HEK293 (cell line): ENCODE results near the gene COL19A1.

Experiments used
- CTCF ChIA-PET: fragments of 350-600 bp; formaldehyde crosslinking; extraction: SDS; loops from one replicate; lab custom pipeline; 2021; ENCODE audit warnings: antibody characterized with exemption; lab: Yijun Ruan, JAX
- POLR2A ChIA-PET: fragments of 300-600 bp; formaldehyde crosslinking; extraction: SDS; loops from one replicate; lab custom pipeline; 2020; ENCODE audit warnings: antibody characterized with exemption, inconsistent platforms; lab: Yijun Ruan, JAX
- H3K27ac ChIP-seq: fragments of 200-500 bp; sonication (Bioruptor generic); 2 replicates; pipeline ENCODE4 v1.5.1; 2014; ENCODE audit warnings: low read depth, low read length, control low read depth, inconsistent platforms; ENCODE audit errors: extremely low read depth
- H3K36me3 ChIP-seq, 2 experiments: fragments of 200-500 bp in 1 of 2; sonication (Bioruptor generic) in 1 of 2; 1 replicate in 1 of 2; 2 replicates in 1 of 2; pipeline ENCODE4 v1.5.1; 2014 to 2017; ENCODE audit warnings: inconsistent platforms in 2 of 2, low read length in 2 of 2; ENCODE audit not compliant: control insufficient read depth in 2 of 2, insufficient read depth in 1 of 2
- H3K4me1 ChIP-seq: fragments of 200-500 bp; sonication (Bioruptor generic); 2 replicates; pipeline ENCODE4 v1.5.1; 2014; ENCODE audit warnings: mild to moderate bottlenecking, low read length, inconsistent platforms; ENCODE audit not compliant: control insufficient read depth, insufficient read depth
- H3K4me3 ChIP-seq: 2 replicates; pipeline ENCODE4 v1.5.1; 2011; ENCODE audit warnings: low read depth, mild to moderate bottlenecking, control low read depth, low read length, moderate library complexity
- H3K9me3 ChIP-seq: fragments of 200-500 bp; sonication (Bioruptor generic); 2 replicates; pipeline ENCODE4 v1.5.1; 2014; ENCODE audit warnings: low read depth, low read length, inconsistent platforms; ENCODE audit not compliant: control insufficient read depth, insufficient read depth
- GFI1B ChIP-seq: fragments of 450-650 bp; formaldehyde crosslinking; IDR thresholded peaks from 2 replicates; pipeline ENCODE4 v1.5.1; 2016; ENCODE audit warnings: missing biosample characterization, missing genetic modification characterization
- GLI2 ChIP-seq: fragments of 450-650 bp; formaldehyde crosslinking; IDR thresholded peaks from 2 replicates; pipeline ENCODE4; 2017; ENCODE audit warnings: missing biosample characterization, missing genetic modification characterization, low read depth, borderline replicate concordance
- ZNF701 ChIP-seq: fragments of 450-650 bp; formaldehyde crosslinking; IDR thresholded peaks from 2 replicates; pipeline ENCODE4 v1.5.1; 2016; ENCODE audit warnings: missing biosample characterization, missing genetic modification characterization
- TF ChIP-seq, protein P1 (sequence below): fragments of 450-650 bp; formaldehyde crosslinking; IDR thresholded peaks from 2 replicates; pipeline ENCODE4 v1.5.1; 2017; ENCODE audit warnings: missing biosample characterization, missing genetic modification characterization
- TF ChIP-seq, protein P2 (sequence below): fragments of 450-650 bp; formaldehyde crosslinking; IDR thresholded peaks from 2 replicates; pipeline ENCODE4 v1.5.1; 2016; ENCODE audit warnings: missing biosample characterization, missing genetic modification characterization, borderline replicate concordance
- TF ChIP-seq, protein P3 (sequence below): fragments of 450-650 bp; formaldehyde crosslinking; IDR thresholded peaks from 2 replicates; pipeline ENCODE4 v1.5.1; 2016; ENCODE audit warnings: missing biosample characterization, missing genetic modification characterization
- TF ChIP-seq, protein P4 (sequence below): fragments of 450-650 bp; formaldehyde crosslinking; conservative IDR thresholded peaks from 2 replicates; pipeline ENCODE4 v1.5.1; 2016; ENCODE audit warnings: low read depth, missing biosample characterization, missing genetic modification characterization
- TF ChIP-seq, protein P5 (sequence below): fragments of 450-650 bp; formaldehyde crosslinking; IDR thresholded peaks from 2 replicates; pipeline ENCODE4 v1.5.1; 2016; ENCODE audit warnings: missing biosample characterization, missing genetic modification characterization

COL19A1 gene

DNA sequence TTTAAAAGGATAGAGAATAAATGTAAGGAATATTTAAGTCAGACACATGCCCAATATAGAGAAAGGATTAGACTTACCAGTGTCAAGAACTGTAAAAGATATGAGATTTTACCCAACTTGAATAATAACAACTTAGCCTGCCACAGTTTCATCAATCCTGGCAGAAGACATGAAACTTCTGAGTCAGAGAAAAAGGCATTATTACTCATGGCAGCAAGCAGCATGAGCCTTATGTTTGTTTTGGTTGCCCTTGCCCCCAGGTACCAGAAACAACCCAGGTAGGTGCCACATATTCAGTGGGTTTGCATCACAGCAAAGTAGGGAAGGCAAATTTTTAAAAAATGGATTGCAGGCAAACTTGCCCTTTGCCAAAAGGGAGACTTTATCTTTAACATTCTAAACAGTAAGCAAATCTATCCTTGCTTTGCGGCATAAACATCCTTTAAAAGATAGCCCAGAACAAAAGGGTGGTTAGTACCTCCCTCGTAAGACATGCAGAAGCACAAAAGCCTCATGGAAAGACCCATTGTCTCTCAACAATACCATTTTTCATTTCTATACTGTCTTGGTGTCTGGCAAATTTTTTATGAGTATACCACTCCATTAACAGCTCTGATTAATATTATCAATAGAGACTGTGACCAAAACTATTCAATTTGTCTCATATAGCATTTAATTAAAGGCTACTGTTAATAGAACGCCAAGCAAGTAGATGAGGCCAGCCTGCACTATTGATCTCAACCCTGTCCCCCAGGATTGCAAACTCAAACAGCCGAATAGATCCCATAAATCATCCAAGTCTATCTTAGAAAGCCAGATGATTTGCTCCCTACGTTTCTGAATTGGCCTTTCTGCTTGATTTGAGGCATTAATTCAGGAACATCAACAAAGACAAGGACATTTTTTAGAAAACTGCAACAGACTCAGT is 185.1 kb downstream of the COL19A1 start (continued):
- TF ChIP-seq, protein P1, sequence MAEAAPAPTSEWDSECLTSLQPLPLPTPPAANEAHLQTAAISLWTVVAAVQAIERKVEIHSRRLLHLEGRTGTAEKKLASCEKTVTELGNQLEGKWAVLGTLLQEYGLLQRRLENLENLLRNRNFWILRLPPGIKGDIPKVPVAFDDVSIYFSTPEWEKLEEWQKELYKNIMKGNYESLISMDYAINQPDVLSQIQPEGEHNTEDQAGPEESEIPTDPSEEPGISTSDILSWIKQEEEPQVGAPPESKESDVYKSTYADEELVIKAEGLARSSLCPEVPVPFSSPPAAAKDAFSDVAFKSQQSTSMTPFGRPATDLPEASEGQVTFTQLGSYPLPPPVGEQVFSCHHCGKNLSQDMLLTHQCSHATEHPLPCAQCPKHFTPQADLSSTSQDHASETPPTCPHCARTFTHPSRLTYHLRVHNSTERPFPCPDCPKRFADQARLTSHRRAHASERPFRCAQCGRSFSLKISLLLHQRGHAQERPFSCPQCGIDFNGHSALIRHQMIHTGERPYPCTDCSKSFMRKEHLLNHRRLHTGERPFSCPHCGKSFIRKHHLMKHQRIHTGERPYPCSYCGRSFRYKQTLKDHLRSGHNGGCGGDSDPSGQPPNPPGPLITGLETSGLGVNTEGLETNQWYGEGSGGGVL (tag by site-specific recombination): no peak
- TF ChIP-seq, all 188 proteins: peak for 0

DNA sequence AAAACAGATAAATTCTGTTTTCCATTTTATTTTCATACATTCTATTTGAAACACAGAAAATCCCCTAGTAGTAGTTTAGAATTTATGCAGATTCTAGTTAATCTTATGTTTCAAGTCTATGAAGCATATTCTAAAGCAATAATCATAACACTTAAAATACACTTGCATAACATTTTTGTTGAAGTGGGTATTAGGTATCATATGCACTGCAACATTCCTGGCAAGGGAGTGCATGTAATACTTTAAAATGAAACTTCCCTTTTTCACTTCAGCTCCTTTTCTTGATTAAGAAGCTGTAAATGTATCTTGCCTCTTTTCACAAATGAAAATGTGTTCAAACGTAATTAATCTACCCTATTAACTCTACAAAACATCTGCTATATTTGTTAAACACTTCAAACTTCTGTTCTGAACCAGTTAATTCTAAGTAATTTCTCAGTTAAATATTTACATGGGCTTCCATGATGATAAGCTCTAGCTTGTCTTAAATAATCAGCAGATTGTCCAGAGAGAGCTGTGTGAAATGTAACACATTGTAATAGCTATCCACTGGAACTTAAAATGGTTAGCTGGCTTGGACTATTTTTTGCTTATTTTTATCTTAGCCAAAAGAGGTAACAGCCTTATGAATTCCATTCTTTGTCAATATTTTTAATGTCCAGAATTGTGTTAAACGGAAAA is 192.8 kb downstream of the COL19A1 start:
- no peaks in the 10 kb centered on the region for H3K9me3 ChIP-seq
- H3K4me1 ChIP-seq: no peaks in the 10 kb centered on the region
- CTCF ChIA-PET: no interaction called here
- no peaks in the 10 kb centered on the region for H3K36me3 ChIP-seq
- no peak for TF ChIP-seq GLI2 (tag by site-specific recombination)
- TF ChIP-seq, protein P2, sequence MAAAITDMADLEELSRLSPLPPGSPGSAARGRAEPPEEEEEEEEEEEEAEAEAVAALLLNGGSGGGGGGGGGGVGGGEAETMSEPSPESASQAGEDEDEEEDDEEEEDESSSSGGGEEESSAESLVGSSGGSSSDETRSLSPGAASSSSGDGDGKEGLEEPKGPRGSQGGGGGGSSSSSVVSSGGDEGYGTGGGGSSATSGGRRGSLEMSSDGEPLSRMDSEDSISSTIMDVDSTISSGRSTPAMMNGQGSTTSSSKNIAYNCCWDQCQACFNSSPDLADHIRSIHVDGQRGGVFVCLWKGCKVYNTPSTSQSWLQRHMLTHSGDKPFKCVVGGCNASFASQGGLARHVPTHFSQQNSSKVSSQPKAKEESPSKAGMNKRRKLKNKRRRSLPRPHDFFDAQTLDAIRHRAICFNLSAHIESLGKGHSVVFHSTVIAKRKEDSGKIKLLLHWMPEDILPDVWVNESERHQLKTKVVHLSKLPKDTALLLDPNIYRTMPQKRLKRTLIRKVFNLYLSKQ (tag by site-specific recombination): no peak
- no peak for TF ChIP-seq ZNF701 (tag by site-specific recombination)
- TF ChIP-seq, protein P3, sequence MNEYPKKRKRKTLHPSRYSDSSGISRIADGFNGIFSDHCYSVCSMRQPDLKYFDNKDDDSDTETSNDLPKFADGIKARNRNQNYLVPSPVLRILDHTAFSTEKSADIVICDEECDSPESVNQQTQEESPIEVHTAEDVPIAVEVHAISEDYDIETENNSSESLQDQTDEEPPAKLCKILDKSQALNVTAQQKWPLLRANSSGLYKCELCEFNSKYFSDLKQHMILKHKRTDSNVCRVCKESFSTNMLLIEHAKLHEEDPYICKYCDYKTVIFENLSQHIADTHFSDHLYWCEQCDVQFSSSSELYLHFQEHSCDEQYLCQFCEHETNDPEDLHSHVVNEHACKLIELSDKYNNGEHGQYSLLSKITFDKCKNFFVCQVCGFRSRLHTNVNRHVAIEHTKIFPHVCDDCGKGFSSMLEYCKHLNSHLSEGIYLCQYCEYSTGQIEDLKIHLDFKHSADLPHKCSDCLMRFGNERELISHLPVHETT (tag by site-specific recombination): no peak
- TF ChIP-seq, protein P4, sequence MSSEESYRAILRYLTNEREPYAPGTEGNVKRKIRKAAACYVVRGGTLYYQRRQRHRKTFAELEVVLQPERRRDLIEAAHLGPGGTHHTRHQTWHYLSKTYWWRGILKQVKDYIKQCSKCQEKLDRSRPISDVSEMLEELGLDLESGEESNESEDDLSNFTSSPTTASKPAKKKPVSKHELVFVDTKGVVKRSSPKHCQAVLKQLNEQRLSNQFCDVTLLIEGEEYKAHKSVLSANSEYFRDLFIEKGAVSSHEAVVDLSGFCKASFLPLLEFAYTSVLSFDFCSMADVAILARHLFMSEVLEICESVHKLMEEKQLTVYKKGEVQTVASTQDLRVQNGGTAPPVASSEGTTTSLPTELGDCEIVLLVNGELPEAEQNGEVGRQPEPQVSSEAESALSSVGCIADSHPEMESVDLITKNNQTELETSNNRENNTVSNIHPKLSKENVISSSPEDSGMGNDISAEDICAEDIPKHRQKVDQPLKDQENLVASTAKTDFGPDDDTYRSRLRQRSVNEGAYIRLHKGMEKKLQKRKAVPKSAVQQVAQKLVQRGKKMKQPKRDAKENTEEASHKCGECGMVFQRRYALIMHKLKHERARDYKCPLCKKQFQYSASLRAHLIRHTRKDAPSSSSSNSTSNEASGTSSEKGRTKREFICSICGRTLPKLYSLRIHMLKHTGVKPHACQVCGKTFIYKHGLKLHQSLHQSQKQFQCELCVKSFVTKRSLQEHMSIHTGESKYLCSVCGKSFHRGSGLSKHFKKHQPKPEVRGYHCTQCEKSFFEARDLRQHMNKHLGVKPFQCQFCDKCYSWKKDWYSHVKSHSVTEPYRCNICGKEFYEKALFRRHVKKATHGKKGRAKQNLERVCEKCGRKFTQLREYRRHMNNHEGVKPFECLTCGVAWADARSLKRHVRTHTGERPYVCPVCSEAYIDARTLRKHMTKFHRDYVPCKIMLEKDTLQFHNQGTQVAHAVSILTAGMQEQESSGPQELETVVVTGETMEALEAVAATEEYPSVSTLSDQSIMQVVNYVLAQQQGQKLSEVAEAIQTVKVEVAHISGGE (tag by site-specific recombination): no peak
- no peak overlapping the region for H3K27ac ChIP-seq
- H3K4me3 ChIP-seq: no peak overlapping the region
- POLR2A ChIA-PET: no interaction called here

DNA sequence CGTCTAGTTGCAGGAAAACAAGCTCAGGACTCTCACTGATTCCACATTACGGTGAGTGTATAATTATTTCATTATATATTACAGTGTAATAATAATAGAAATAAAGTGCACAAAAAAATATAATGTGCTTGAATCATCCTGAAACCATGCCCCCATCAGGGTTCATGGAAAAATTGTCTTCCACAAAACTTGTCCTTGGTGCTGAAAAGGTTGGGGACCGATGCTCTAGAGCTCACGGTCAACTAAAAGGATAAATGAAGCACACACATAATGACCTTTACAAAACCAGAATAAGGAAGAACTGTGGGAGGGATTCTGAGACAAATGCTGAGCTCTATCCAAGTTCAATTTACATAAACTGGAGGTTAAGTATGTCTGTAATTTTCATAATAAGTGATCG is 194.3 kb downstream of the COL19A1 start:
- TF ChIP-seq, protein P5, sequence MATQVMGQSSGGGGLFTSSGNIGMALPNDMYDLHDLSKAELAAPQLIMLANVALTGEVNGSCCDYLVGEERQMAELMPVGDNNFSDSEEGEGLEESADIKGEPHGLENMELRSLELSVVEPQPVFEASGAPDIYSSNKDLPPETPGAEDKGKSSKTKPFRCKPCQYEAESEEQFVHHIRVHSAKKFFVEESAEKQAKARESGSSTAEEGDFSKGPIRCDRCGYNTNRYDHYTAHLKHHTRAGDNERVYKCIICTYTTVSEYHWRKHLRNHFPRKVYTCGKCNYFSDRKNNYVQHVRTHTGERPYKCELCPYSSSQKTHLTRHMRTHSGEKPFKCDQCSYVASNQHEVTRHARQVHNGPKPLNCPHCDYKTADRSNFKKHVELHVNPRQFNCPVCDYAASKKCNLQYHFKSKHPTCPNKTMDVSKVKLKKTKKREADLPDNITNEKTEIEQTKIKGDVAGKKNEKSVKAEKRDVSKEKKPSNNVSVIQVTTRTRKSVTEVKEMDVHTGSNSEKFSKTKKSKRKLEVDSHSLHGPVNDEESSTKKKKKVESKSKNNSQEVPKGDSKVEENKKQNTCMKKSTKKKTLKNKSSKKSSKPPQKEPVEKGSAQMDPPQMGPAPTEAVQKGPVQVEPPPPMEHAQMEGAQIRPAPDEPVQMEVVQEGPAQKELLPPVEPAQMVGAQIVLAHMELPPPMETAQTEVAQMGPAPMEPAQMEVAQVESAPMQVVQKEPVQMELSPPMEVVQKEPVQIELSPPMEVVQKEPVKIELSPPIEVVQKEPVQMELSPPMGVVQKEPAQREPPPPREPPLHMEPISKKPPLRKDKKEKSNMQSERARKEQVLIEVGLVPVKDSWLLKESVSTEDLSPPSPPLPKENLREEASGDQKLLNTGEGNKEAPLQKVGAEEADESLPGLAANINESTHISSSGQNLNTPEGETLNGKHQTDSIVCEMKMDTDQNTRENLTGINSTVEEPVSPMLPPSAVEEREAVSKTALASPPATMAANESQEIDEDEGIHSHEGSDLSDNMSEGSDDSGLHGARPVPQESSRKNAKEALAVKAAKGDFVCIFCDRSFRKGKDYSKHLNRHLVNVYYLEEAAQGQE (tag by site-specific recombination): peak; percentile 73; the same call in 1 of the 2 replicates
- no peak for TF ChIP-seq GFI1B (tag by site-specific recombination)
- CTCF ChIA-PET: no interaction called here
- no peaks in the 10 kb centered on the region for H3K36me3 ChIP-seq
- no peaks in the 10 kb centered on the region for H3K4me1 ChIP-seq
- POLR2A ChIA-PET: no interaction called here
- no peaks in the 10 kb centered on the region for H3K9me3 ChIP-seq
- H3K4me3 ChIP-seq: no peak overlapping the region
- no peak overlapping the region for H3K27ac ChIP-seq
